OCI-LY1 (cell line): ENCODE measurements around the gene NEXMIF.
"Not testable (repeated sequence)": the region's sequence is repeated elsewhere in the genome, so short reads cannot be mapped to it uniquely, and the experiment has no call there.

Experiments
- H2AFZ ChIP-seq: fragments of 200-600 bp; sonication (generic), shearing (Covaris generic); 2 replicates; pipeline ENCODE4 v1.6.0; 2014; ENCODE audit warnings: antibody characterized with exemption, mild to moderate bottlenecking, low read length
- H3F3A ChIP-seq: fragments of 200-600 bp; sonication (generic), shearing (Covaris generic); 2 replicates; pipeline ENCODE4 v1.6.0; 2014; ENCODE audit warnings: mild to moderate bottlenecking, antibody characterized with exemption, low read length, moderate library complexity; ENCODE audit not compliant: insufficient read depth
- H3K27ac ChIP-seq: fragments of 200-600 bp; sonication (generic); 2 replicates; pipeline ENCODE4 v1.5.1; 2014; ENCODE audit warnings: low read length, mixed run types, mild to moderate bottlenecking, low read depth; ENCODE audit not compliant: poor library complexity, severe bottlenecking
- H3K27me3 ChIP-seq: fragments of 200-600 bp; sonication (generic); 2 replicates; pipeline ENCODE4 v1.6.0; 2014; ENCODE audit warnings: antibody characterized with exemption, mild to moderate bottlenecking, low read length, moderate library complexity; ENCODE audit not compliant: insufficient read depth
- H3K36me3 ChIP-seq: fragments of 200-600 bp; sonication (generic); 2 replicates; pipeline ENCODE4 v1.6.1; 2014; ENCODE audit warnings: mild to moderate bottlenecking, antibody characterized with exemption, low read length, moderate library complexity, mixed read lengths; ENCODE audit not compliant: insufficient read depth
- H3K4me1 ChIP-seq: fragments of 200-600 bp; sonication (generic); 2 replicates; pipeline ENCODE4 v1.5.1; 2014; ENCODE audit warnings: mild to moderate bottlenecking, low read length, moderate library complexity; ENCODE audit not compliant: insufficient read depth, severe bottlenecking
- H3K4me2 ChIP-seq: fragments of 200-600 bp; sonication (generic), shearing (Covaris generic); 2 replicates; pipeline ENCODE4 v1.6.1; 2014; ENCODE audit warnings: low read length
- H3K4me3 ChIP-seq: fragments of 200-600 bp; sonication (generic); 2 replicates; pipeline ENCODE4 v1.5.1; 2014; ENCODE audit warnings: low read length, low read depth, mild to moderate bottlenecking, mixed read lengths; ENCODE audit not compliant: poor library complexity, severe bottlenecking
- H3K79me2 ChIP-seq: fragments of 200-600 bp; shearing (Covaris generic); 2 replicates; pipeline ENCODE4 v1.6.1; 2016; ENCODE audit warnings: mixed run types, low read length, mixed read lengths; ENCODE audit not compliant: insufficient read depth
- H3K9ac ChIP-seq: fragments of 200-600 bp; sonication (generic), shearing (Covaris generic); 2 replicates; pipeline ENCODE4 v1.6.1; 2014; ENCODE audit warnings: mild to moderate bottlenecking, low read length, mixed read lengths
- H3K9me2 ChIP-seq: fragments of 200-600 bp; sonication (generic), shearing (Covaris generic); 2 replicates; pipeline ENCODE4 v1.6.1; 2014; ENCODE audit warnings: low read depth, mild to moderate bottlenecking, low read length, mixed read lengths
- H3K9me3 ChIP-seq: fragments of 200-600 bp; shearing (Covaris generic); 2 replicates; pipeline ENCODE4 v1.6.1; 2014; ENCODE audit warnings: low read length, mixed read lengths
- H4K20me1 ChIP-seq: fragments of 200-600 bp; sonication (generic), shearing (Covaris generic); 2 replicates; pipeline ENCODE4 v1.6.0; 2016; ENCODE audit warnings: mild to moderate bottlenecking, low read length; ENCODE audit not compliant: insufficient read depth
- CTCF ChIP-seq: fragments of 200-600 bp; sonication (generic), shearing (Covaris generic); IDR thresholded peaks from 2 replicates; pipeline ENCODE4 v1.5.1; 2017; ENCODE audit warnings: mild to moderate bottlenecking, antibody characterized with exemption, low read length, moderate library complexity, mixed read lengths
- EZH2 ChIP-seq: fragments of 200-600 bp; sonication (generic), shearing (Covaris generic); IDR thresholded peaks from 2 replicates; pipeline ENCODE4 v1.8.0; 2017; ENCODE audit warnings: borderline replicate concordance, mixed run types, mild to moderate bottlenecking, antibody characterized with exemption, low read length, moderate library complexity, mixed read lengths

NEXMIF gene

GRCh38 chrX:74925225-74926088 lies at the start of gene NEXMIF:
NEXMIF (minus strand) TSS chrX:74925452.
- no peaks in the 10 kb centered on the region for H3F3A ChIP-seq
- no peaks in the 10 kb centered on the region for H3K27me3 ChIP-seq
- no peaks in the 10 kb centered on the region for H3K4me1 ChIP-seq
- H3K9ac ChIP-seq = no peak within 1 kb of the TSS
- H3K27ac ChIP-seq = no peak within 1 kb of the TSS
- TF ChIP-seq CTCF (no peak), EZH2 (no peak)
- no peaks in the 10 kb centered on the region for H3K9me3 ChIP-seq
- no peaks in the 10 kb centered on the region for H3K9me2 ChIP-seq
- no peaks in the 10 kb centered on the region for H3K79me2 ChIP-seq
- H3K4me2 ChIP-seq = no peak within 1 kb of the TSS
- H3K4me3 ChIP-seq = no peak within 1 kb of the TSS
- H4K20me1 ChIP-seq = no peaks in the 10 kb centered on the region
- H3K36me3 ChIP-seq = no peaks in the 10 kb centered on the region
- H2AFZ ChIP-seq = no peak within 1 kb of the TSS

- not testable (repeated sequence) for H3K36me3 ChIP-seq
Measured at GRCh38 chrX:74961962-74962361, 36.7 kb upstream of the NEXMIF start.

GRCh38 chrX:74949717-74950116 lies 24.5 kb upstream of the NEXMIF start:
- Histone ChIP-seq H3K27ac (no peak overlapping the region), H3K79me2 (no peaks in the 10 kb centered on the region), H2AFZ (no peak overlapping the region), H3K27me3 (no peaks in the 10 kb centered on the region), H4K20me1 (no peaks in the 10 kb centered on the region), H3F3A (no peaks in the 10 kb centered on the region), H3K9me3 (no peaks in the 10 kb centered on the region), H3K4me1 (no peaks in the 10 kb centered on the region), H3K4me2 (no peak overlapping the region), H3K36me3 (no peaks in the 10 kb centered on the region), H3K9me2 (no peaks in the 10 kb centered on the region), H3K9ac (no peak overlapping the region), H3K4me3 (no peak overlapping the region)
- no peak for TF ChIP-seq EZH2

More at GRCh38 chrX:74961962-74962361, 36.7 kb upstream of the NEXMIF start:
- H2AFZ ChIP-seq, H3K9me3 ChIP-seq, H3K27me3 ChIP-seq, H3K9me2 ChIP-seq, H3K4me3 ChIP-seq, H3K27ac ChIP-seq, H3K79me2 ChIP-seq, H3F3A ChIP-seq, H4K20me1 ChIP-seq, H3K4me2 ChIP-seq, H3K9ac ChIP-seq, H3K4me1 ChIP-seq: not testable (repeated sequence)

- no peak overlapping the region for H3K4me2 ChIP-seq
- no peak overlapping the region for H3K9ac ChIP-seq
- H4K20me1 ChIP-seq = no peaks in the 10 kb centered on the region
- no peak for TF ChIP-seq EZH2
- no peak for TF ChIP-seq CTCF
- H3K9me3 ChIP-seq = no peaks in the 10 kb centered on the region
- no peaks in the 10 kb centered on the region for H3K4me1 ChIP-seq
- no peaks in the 10 kb centered on the region for H3K27me3 ChIP-seq
- no peak overlapping the region for H2AFZ ChIP-seq
- no peaks in the 10 kb centered on the region for H3K79me2 ChIP-seq
- no peaks in the 10 kb centered on the region for H3F3A ChIP-seq
- no peak overlapping the region for H3K4me3 ChIP-seq
- H3K9me2 ChIP-seq = no peaks in the 10 kb centered on the region
- H3K36me3 ChIP-seq = no peaks in the 10 kb centered on the region
- H3K27ac ChIP-seq = no peak overlapping the region
Measured at GRCh38 chrX:74940414-74940813, 15.2 kb upstream of the NEXMIF start.
